NCI-H1930 (cell line): Measurements from ENCODE around the gene DNAJB14.

Experiments
- DNase-seq, 2 experiments: peaks; one replicate each; lab custom pipeline; 2025; lab: John Stamatoyannopoulos, UW

DNAJB14 gene

GRCh38 chr4:99868126-99868596, 78.3 kb downstream of the DNAJB14 start:
- no peak for DNase-seq

DNA sequence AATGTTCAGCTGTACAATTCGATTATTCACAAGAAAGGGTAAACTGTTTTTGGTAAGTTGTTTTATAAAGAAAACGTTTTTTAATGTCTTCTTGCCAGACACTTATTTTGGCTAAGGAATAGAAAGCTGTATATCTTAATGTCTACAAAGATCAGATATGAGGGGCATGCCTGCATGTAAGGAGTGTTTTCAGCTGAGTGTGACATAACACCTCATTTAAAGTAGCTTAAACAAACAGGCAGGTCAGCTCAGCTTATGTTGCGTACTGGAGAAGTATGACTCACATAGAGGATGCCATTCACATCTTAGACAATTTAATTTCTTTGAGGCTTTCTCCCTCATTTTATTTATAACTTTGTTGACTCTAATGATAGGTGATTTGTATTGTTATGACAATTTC, 82.6 kb downstream of the DNAJB14 start:
- no peak for DNase-seq

GRCh38 chr4:99861120-99861905, 85.1 kb downstream of the DNAJB14 start:
- DNase-seq: peak; percentile 36 to 58

GRCh38 chr4:99860521-99860920, 85.9 kb downstream of the DNAJB14 start:
- DNase-seq: no peak

- DNase-seq: no peak
Measured at GRCh38 chr4:99859618-99860017, 86.8 kb downstream of the DNAJB14 start.

GRCh38 chr4:99857307-99857706, 89.1 kb downstream of the DNAJB14 start:
- DNase-seq: no peak

GRCh38 chr4:99856166-99856565, 90.3 kb downstream of the DNAJB14 start:
- no peak for DNase-seq

DNA sequence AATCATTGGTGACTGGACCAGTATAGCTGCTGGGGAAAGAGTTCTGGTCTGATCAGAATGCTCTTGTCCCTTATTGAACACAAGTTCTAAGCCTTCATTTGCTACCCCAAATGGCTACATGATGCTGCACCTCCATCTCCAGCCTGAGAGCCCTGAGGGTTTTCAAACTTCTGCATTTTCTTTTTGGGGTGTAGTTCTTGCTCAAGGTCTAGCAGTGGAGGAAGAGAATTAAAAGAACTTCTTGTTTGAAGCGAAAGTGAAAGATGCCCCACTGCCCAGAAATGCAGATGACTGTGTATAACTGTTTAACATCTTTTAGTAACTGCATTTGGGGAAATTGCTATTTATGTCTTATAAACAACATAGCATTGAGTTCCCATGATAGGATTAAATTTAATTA, 90.7 kb downstream of the DNAJB14 start:
- DNase-seq: no peak

GRCh38 chr4:99853999-99854398, 92.4 kb downstream of the DNAJB14 start:
- no peak for DNase-seq

- no peak for DNase-seq
Measured at GRCh38 chr4:99853190-99853589, 93.2 kb downstream of the DNAJB14 start.

GRCh38 chr4:99852199-99852749, 94.1 kb downstream of the DNAJB14 start:
- no peak for DNase-seq

- no peak for DNase-seq
Measured at GRCh38 chr4:99848591-99849001, 97.8 kb downstream of the DNAJB14 start.

- DNase-seq: no peak
Measured at GRCh38 chr4:99847362-99847976, 98.9 kb downstream of the DNAJB14 start.

GRCh38 chr4:99846891-99847290, 99.5 kb downstream of the DNAJB14 start:
- DNase-seq: no peak
